ENCODE results near the gene RELL2. TPM values are rescaled to one million over a fixed set of nuclear protein-coding genes. Genes with fewer than 3 reads are reported as not detected.

Gene RELL2
- total RNA-seq, result 2.9 to 6.1 TPM (median 5.2 TPM) in 3 replicates
- long read RNA-seq, transcript RELL2-202 (8 exons, 2,154 nt), result major isoform, 10 of 24 reads
- long read RNA-seq, transcript RELL2-201 (7 exons, 2,520 nt), result minor isoform, 6 of 24 reads
- long read RNA-seq, partial matches to known transcripts, result 3 of 24 reads
- long read RNA-seq, other reads (novel, unspliced or antisense), result 4 of 24 reads

- DNase-seq (ENCODE audit: low spot score), result peak; percentile 98
- H3K36me3 Mint-ChIP-seq (ENCODE audit: low read depth), result peaks cover 7% of the 10 kb centered on the region
- no peaks in the 10 kb centered on the region for H3K9me3 Mint-ChIP-seq (ENCODE audit: low read depth)
- H3K4me1 Mint-ChIP-seq (ENCODE audit: low read depth), result peaks cover 26% of the 10 kb centered on the region
- peak within 1 kb of the TSS; percentile 88 for H3K4me3 Mint-ChIP-seq (ENCODE audit: unreplicated experiment)
- H3K27ac Mint-ChIP-seq (ENCODE audit: unreplicated experiment), result peak within 1 kb of the TSS; percentile 70
- no peak for TF ChIP-seq CTCF (IDR thresholded peaks at IDR 0.05)
- H3K27me3 Mint-ChIP-seq (ENCODE audit: low read depth), result no peaks in the 10 kb centered on the region
Observed at GRCh38 chr5:141636413-141637122, at the start of gene RELL2, which contains the start of gene HDAC3. TSS of gene RELL2 (plus strand) at chr5:141636997. CDS start at chr5:141638226, 1,229 bp downstream. TSS of gene HDAC3 (minus strand) at chr5:141636849. CDS start at chr5:141636790, 59 bp downstream.

- no peak for TF ChIP-seq CTCF (IDR thresholded peaks at IDR 0.05)
- Mint-ChIP-seq H3K27ac (ENCODE audit: unreplicated experiment) (no peak overlapping the region), H3K4me3 (ENCODE audit: unreplicated experiment) (no peak overlapping the region), H3K36me3 (ENCODE audit: low read depth) (peaks cover 2% of the 10 kb centered on the region), H3K4me1 (ENCODE audit: low read depth) (no peaks in the 10 kb centered on the region), H3K27me3 (ENCODE audit: low read depth) (no peaks in the 10 kb centered on the region), H3K9me3 (ENCODE audit: low read depth) (no peaks in the 10 kb centered on the region)
- no peak for DNase-seq (ENCODE audit: low spot score)
Observed at GRCh38 chr5:141590127-141590526, 46.7 kb upstream of the RELL2 start.

GRCh38 chr5:141596867-141597266 is 39.9 kb upstream of the RELL2 start:
- DNase-seq (ENCODE audit: low spot score), result no peak
- no peak overlapping the region for H3K4me3 Mint-ChIP-seq (ENCODE audit: unreplicated experiment)
- H3K9me3 Mint-ChIP-seq (ENCODE audit: low read depth), result no peaks in the 10 kb centered on the region
- H3K27me3 Mint-ChIP-seq (ENCODE audit: low read depth), result no peaks in the 10 kb centered on the region
- H3K27ac Mint-ChIP-seq (ENCODE audit: unreplicated experiment), result no peak overlapping the region
- no peaks in the 10 kb centered on the region for H3K36me3 Mint-ChIP-seq (ENCODE audit: low read depth)
- peaks cover 10% of the 10 kb centered on the region for H3K4me1 Mint-ChIP-seq (ENCODE audit: low read depth)
- no peak for TF ChIP-seq CTCF (IDR thresholded peaks at IDR 0.05)

- H3K36me3 Mint-ChIP-seq (ENCODE audit: low read depth), result no peaks in the 10 kb centered on the region
- no peak overlapping the region for H3K4me3 Mint-ChIP-seq (ENCODE audit: unreplicated experiment)
- H3K27me3 Mint-ChIP-seq (ENCODE audit: low read depth), result no peaks in the 10 kb centered on the region
- H3K9me3 Mint-ChIP-seq (ENCODE audit: low read depth), result no peaks in the 10 kb centered on the region
- no peak for DNase-seq (ENCODE audit: low spot score)
- no peak overlapping the region for H3K27ac Mint-ChIP-seq (ENCODE audit: unreplicated experiment)
- H3K4me1 Mint-ChIP-seq (ENCODE audit: low read depth), result peaks cover 10% of the 10 kb centered on the region
- TF ChIP-seq CTCF (IDR thresholded peaks at IDR 0.05), result no peak
Observed at GRCh38 chr5:141597394-141597793, 39.4 kb upstream of the RELL2 start.

GRCh38 chr5:141597814-141598213 is 39.0 kb upstream of the RELL2 start:
- no peak for DNase-seq (ENCODE audit: low spot score)
- Mint-ChIP-seq H3K9me3 (ENCODE audit: low read depth) (no peaks in the 10 kb centered on the region), H3K27ac (ENCODE audit: unreplicated experiment) (no peak overlapping the region), H3K27me3 (ENCODE audit: low read depth) (no peaks in the 10 kb centered on the region), H3K4me1 (ENCODE audit: low read depth) (peaks cover 10% of the 10 kb centered on the region), H3K4me3 (ENCODE audit: unreplicated experiment) (no peak overlapping the region), H3K36me3 (ENCODE audit: low read depth) (no peaks in the 10 kb centered on the region)
- no peak for TF ChIP-seq CTCF (IDR thresholded peaks at IDR 0.05)
